HEK293 (cell line): ENCODE results near the gene FAM20B.
"Not testable (repeated sequence)": the region's sequence is repeated elsewhere in the genome, so short reads cannot be mapped to it uniquely, and the experiment has no call there.

ENCODE experiments used
- CTCF ChIA-PET: fragments of 350-600 bp; formaldehyde crosslinking; extraction: SDS; loops from one replicate; lab custom pipeline; 2021; ENCODE audit warnings: antibody characterized with exemption; lab: Yijun Ruan, JAX
- POLR2A ChIA-PET: fragments of 300-600 bp; formaldehyde crosslinking; extraction: SDS; loops from one replicate; lab custom pipeline; 2020; ENCODE audit warnings: antibody characterized with exemption, inconsistent platforms; lab: Yijun Ruan, JAX
- H3K27ac ChIP-seq: fragments of 200-500 bp; sonication (Bioruptor generic); 2 replicates; pipeline ENCODE4 v1.5.1; 2014; ENCODE audit warnings: low read depth, low read length, control low read depth, inconsistent platforms; ENCODE audit errors: extremely low read depth
- H3K36me3 ChIP-seq, 2 experiments: fragments of 200-500 bp in 1 of 2; sonication (Bioruptor generic) in 1 of 2; 1 replicate in 1 of 2; 2 replicates in 1 of 2; pipeline ENCODE4 v1.5.1; 2014 to 2017; ENCODE audit warnings: inconsistent platforms in 2 of 2, low read length in 2 of 2; ENCODE audit not compliant: control insufficient read depth in 2 of 2, insufficient read depth in 1 of 2
- H3K4me1 ChIP-seq: fragments of 200-500 bp; sonication (Bioruptor generic); 2 replicates; pipeline ENCODE4 v1.5.1; 2014; ENCODE audit warnings: mild to moderate bottlenecking, low read length, inconsistent platforms; ENCODE audit not compliant: control insufficient read depth, insufficient read depth
- H3K4me3 ChIP-seq: 2 replicates; pipeline ENCODE4 v1.5.1; 2011; ENCODE audit warnings: low read depth, mild to moderate bottlenecking, control low read depth, low read length, moderate library complexity
- H3K9me3 ChIP-seq: fragments of 200-500 bp; sonication (Bioruptor generic); 2 replicates; pipeline ENCODE4 v1.5.1; 2014; ENCODE audit warnings: low read depth, low read length, inconsistent platforms; ENCODE audit not compliant: control insufficient read depth, insufficient read depth
- BCL11A ChIP-seq: fragments of 450-650 bp; formaldehyde crosslinking; IDR thresholded peaks from 2 replicates; pipeline ENCODE4 v1.5.1; 2016; ENCODE audit warnings: low read depth, missing biosample characterization, missing genetic modification characterization
- GLIS1 ChIP-seq: fragments of 450-650 bp; formaldehyde crosslinking; IDR thresholded peaks from 2 replicates; pipeline ENCODE4 v1.5.1; 2016; ENCODE audit warnings: missing biosample characterization, missing genetic modification characterization
- HOXD13 ChIP-seq: sonication (generic); formaldehyde crosslinking; IDR thresholded peaks from 2 replicates; pipeline ENCODE4 v1.8.0; 2022; ENCODE audit warnings: missing genetic modification reagents, borderline replicate concordance
- KLF7 ChIP-seq: fragments of 450-650 bp; formaldehyde crosslinking; IDR thresholded peaks from 2 replicates; pipeline ENCODE4 v1.5.1; 2016; ENCODE audit warnings: missing biosample characterization, missing genetic modification characterization, borderline replicate concordance
- MEIS1 ChIP-seq: sonication (generic); formaldehyde crosslinking; IDR thresholded peaks from 2 replicates; pipeline ENCODE4 v1.8.1; 2022; ENCODE audit warnings: missing genetic modification reagents, mild to moderate bottlenecking, borderline replicate concordance
- MZF1 ChIP-seq: fragments of 450-650 bp; formaldehyde crosslinking; IDR thresholded peaks from 2 replicates; pipeline ENCODE4 v1.5.1; 2017; ENCODE audit warnings: missing biosample characterization, missing genetic modification characterization, borderline replicate concordance
- PBX3 ChIP-seq: sonication (generic); formaldehyde crosslinking; IDR thresholded peaks from 2 replicates; pipeline ENCODE4 v1.8.1; 2022; ENCODE audit warnings: mild to moderate bottlenecking, moderate library complexity, missing genetic modification reagents
- SCRT2 ChIP-seq: fragments of 450-650 bp; formaldehyde crosslinking; IDR thresholded peaks from 2 replicates; pipeline ENCODE4 v1.5.1; 2016; ENCODE audit warnings: missing biosample characterization, missing genetic modification characterization
- YY1 ChIP-seq: fragments of 450-650 bp; formaldehyde crosslinking; IDR thresholded peaks from 2 replicates; pipeline ENCODE4 v1.5.1; 2018; ENCODE audit warnings: missing biosample characterization, missing genetic modification characterization
- ZNF121 ChIP-seq: fragments of 450-650 bp; formaldehyde crosslinking; IDR thresholded peaks from 2 replicates; pipeline ENCODE4 v1.5.1; 2016; ENCODE audit warnings: missing biosample characterization, missing genetic modification characterization
- ZNF184 ChIP-seq: fragments of 450-650 bp; IDR thresholded peaks from 2 replicates; pipeline ENCODE4 v1.5.1; 2018; ENCODE audit warnings: missing biosample characterization, mild to moderate bottlenecking, missing genetic modification characterization
- ZNF23 ChIP-seq: fragments of 450-650 bp; formaldehyde crosslinking; IDR thresholded peaks from 2 replicates; pipeline ENCODE4 v1.5.1; 2016; ENCODE audit warnings: missing biosample characterization, missing genetic modification characterization, borderline replicate concordance
- ZNF239 ChIP-seq: fragments of 450-650 bp; formaldehyde crosslinking; IDR thresholded peaks from 2 replicates; pipeline ENCODE4 v1.5.1; 2016; ENCODE audit warnings: missing biosample characterization, missing genetic modification characterization
- ZNF266 ChIP-seq: fragments of 450-650 bp; formaldehyde crosslinking; IDR thresholded peaks from 2 replicates; pipeline ENCODE4 v1.5.1; 2016; ENCODE audit warnings: missing biosample characterization, missing genetic modification characterization, low read depth
- ZNF280D ChIP-seq: fragments of 450-650 bp; formaldehyde crosslinking; IDR thresholded peaks from 2 replicates; pipeline ENCODE4 v1.5.1; 2016; ENCODE audit warnings: missing biosample characterization, missing genetic modification characterization
- ZNF391 ChIP-seq: fragments of 450-650 bp; formaldehyde crosslinking; IDR thresholded peaks from 2 replicates; pipeline ENCODE4 v1.5.1; 2016; ENCODE audit warnings: low read depth, missing biosample characterization, missing genetic modification characterization, borderline replicate concordance
- ZNF416 ChIP-seq: fragments of 450-650 bp; formaldehyde crosslinking; IDR thresholded peaks from 2 replicates; pipeline ENCODE4 v1.5.1; 2016; ENCODE audit warnings: missing biosample characterization, missing genetic modification characterization
- ZNF530 ChIP-seq: fragments of 450-650 bp; formaldehyde crosslinking; IDR thresholded peaks from 2 replicates; pipeline ENCODE4 v1.5.1; 2016; ENCODE audit warnings: low read depth, missing biosample characterization, missing genetic modification characterization
- ZNF555 ChIP-seq: fragments of 450-650 bp; formaldehyde crosslinking; conservative IDR thresholded peaks from 2 replicates; pipeline ENCODE4 v1.5.1; 2017; ENCODE audit warnings: missing biosample characterization, mild to moderate bottlenecking, missing genetic modification characterization, inconsistent platforms
- ZNF580 ChIP-seq: fragments of 450-650 bp; formaldehyde crosslinking; IDR thresholded peaks from 2 replicates; pipeline ENCODE4 v1.5.1; 2016; ENCODE audit warnings: missing biosample characterization, missing genetic modification characterization
- ZNF660 ChIP-seq: fragments of 450-650 bp; IDR thresholded peaks from 2 replicates; pipeline ENCODE4 v1.5.1; 2018; ENCODE audit warnings: missing biosample characterization, mild to moderate bottlenecking, missing genetic modification characterization
- ZNF704 ChIP-seq: fragments of 450-650 bp; formaldehyde crosslinking; IDR thresholded peaks from 2 replicates; pipeline ENCODE4 v1.5.1; 2016; ENCODE audit warnings: missing biosample characterization, missing genetic modification characterization

The FAM20B gene

GRCh38 chr1:178986204-178986603 is 39.5 kb upstream of the FAM20B start (continued):
- no peak for TF ChIP-seq ZNF580 (tag by site-specific recombination)
- no peak for TF ChIP-seq MEIS1 (CRISPR knock-in tag)
- TF ChIP-seq PBX3: no peak
- TF ChIP-seq ZNF391: no peak
- no peak for TF ChIP-seq ZNF555 (tag by site-specific recombination)
- no peak for TF ChIP-seq YY1
- TF ChIP-seq ZNF239 (tag by site-specific recombination): no peak

- peak; percentile 52 for TF ChIP-seq SCRT2 (tag by site-specific recombination)
- CTCF ChIA-PET: not testable (repeated sequence)
Observed at GRCh38 chr1:178988198-178988597, 37.5 kb upstream of the FAM20B start.

GRCh38 chr1:178993559-178993958 is 32.1 kb upstream of the FAM20B start:
- no peaks in the 10 kb centered on the region for H3K4me1 ChIP-seq
- no peaks in the 10 kb centered on the region for H3K36me3 ChIP-seq
- no peak for TF ChIP-seq KLF7
- no peak for TF ChIP-seq ZNF660 (tag by site-specific recombination)
- no peak for TF ChIP-seq BCL11A
- TF ChIP-seq MZF1 (tag by site-specific recombination): no peak
- no peak for TF ChIP-seq ZNF530
- no peak for TF ChIP-seq ZNF266 (tag by site-specific recombination)
- TF ChIP-seq GLIS1: no peak
- POLR2A ChIA-PET: no interaction called here
- H3K27ac ChIP-seq: no peak overlapping the region
- CTCF ChIA-PET: interaction anchor here (1.3 kb wide), 1 partner anchor 9 kb away, joined by 8 read pairs; no protein-coding TSS in a partner anchor
- H3K9me3 ChIP-seq: no peaks in the 10 kb centered on the region
- H3K4me3 ChIP-seq: no peak overlapping the region

More at GRCh38 chr1:178988198-178988597, 37.5 kb upstream of the FAM20B start:
- H3K4me1 ChIP-seq, H3K4me3 ChIP-seq, H3K9me3 ChIP-seq, H3K36me3 ChIP-seq, POLR2A ChIA-PET, H3K27ac ChIP-seq: not testable (repeated sequence)

GRCh38 chr1:178997428-178997827 is 28.3 kb upstream of the FAM20B start:
- H3K4me1 ChIP-seq: no peaks in the 10 kb centered on the region
- no peaks in the 10 kb centered on the region for H3K36me3 ChIP-seq
- ChIA-PET POLR2A (no interaction called here), CTCF (interaction anchor here (0.7 to 0.8 kb wide), 2 partner anchors 223 to 454 kb away, joined by 3 read pairs; no protein-coding TSS in a partner anchor)
- H3K4me3 ChIP-seq: no peak overlapping the region
- H3K9me3 ChIP-seq: no peaks in the 10 kb centered on the region
- no peak overlapping the region for H3K27ac ChIP-seq
- TF ChIP-seq ZNF416 (tag by site-specific recombination) (no peak), ZNF121 (tag by site-specific recombination) (no peak), ZNF280D (no peak), ZNF704 (tag by site-specific recombination) (no peak), HOXD13 (CRISPR knock-in tag) (no peak), ZNF239 (tag by site-specific recombination) (no peak), MEIS1 (CRISPR knock-in tag) (no peak), ZNF184 (tag by site-specific recombination) (no peak), ZNF23 (tag by site-specific recombination) (no peak)
